Activated CD8-positive, alpha-beta memory T cell treated with anti-CD3 and anti-CD28 coated beads, Interleukin-2, amount 50 U/mL, for 1 hour (primary cell): ENCODE measurements around the gene INPP4A.

Experiments used
- DNase-seq: peaks from one replicate; pipeline ENCODE4 v3.0.0-alpha.2; 2020; ENCODE audit errors: extremely low read depth

Gene INPP4A

GRCh38 chr2:98460573-98461497, 16.2 kb downstream of the INPP4A start:
- DNase-seq, result no peak

GRCh38 chr2:98461498-98462049, 16.9 kb downstream of the INPP4A start:
- DNase-seq, result no peak

- no peak for DNase-seq
Measured at GRCh38 chr2:98463081-98463481, 18.4 kb downstream of the INPP4A start.

GRCh38 chr2:98463551-98463971, 18.9 kb downstream of the INPP4A start:
- no peak for DNase-seq

- no peak for DNase-seq
Measured at GRCh38 chr2:98463988-98464771, 19.5 kb downstream of the INPP4A start.

- no peak for DNase-seq
Measured at GRCh38 chr2:98464772-98465310, 20.2 kb downstream of the INPP4A start.

GRCh38 chr2:98465456-98466226, 21.0 kb downstream of the INPP4A start:
- peak; percentile 71 for DNase-seq

GRCh38 chr2:98467082-98467536, 22.5 kb downstream of the INPP4A start:
- DNase-seq, result no peak

GRCh38 chr2:98467652-98468051, 23.0 kb downstream of the INPP4A start:
- DNase-seq, result no peak

- no peak for DNase-seq
Measured at GRCh38 chr2:98468621-98469236, 24.1 kb downstream of the INPP4A start.

- DNase-seq, result no peak
Measured at GRCh38 chr2:98469862-98470544, 25.3 kb downstream of the INPP4A start.

- DNase-seq, result no peak
Measured at GRCh38 chr2:98470851-98471255, 26.2 kb downstream of the INPP4A start.

- no peak for DNase-seq
Measured at GRCh38 chr2:98471402-98472131, 26.9 kb downstream of the INPP4A start.

GRCh38 chr2:98472132-98472650, 27.5 kb downstream of the INPP4A start:
- no peak for DNase-seq

- DNase-seq, result no peak
Measured at GRCh38 chr2:98472961-98473746, 28.5 kb downstream of the INPP4A start.

- DNase-seq, result no peak
Measured at GRCh38 chr2:98473995-98474780, 29.5 kb downstream of the INPP4A start.

GRCh38 chr2:98474979-98475632, 30.4 kb downstream of the INPP4A start:
- DNase-seq, result no peak
